ENCODE results near the gene AFAP1L2.

- no peak for TF ChIP-seq CTCF (conservative IDR thresholded peaks at IDR 0.05; ENCODE audit: low read depth, low read length)
- no peak for TF ChIP-seq EZH2 (IDR thresholded peaks at IDR 0.05; ENCODE audit: borderline replicate concordance, low read depth, low read length, poor library complexity, severe bottlenecking)
Measured at GRCh38 chr10:114313139-114313538, 91.2 kb downstream of the AFAP1L2 start.

Measured in A673 (cell line).